ENCODE results near the gene YKT6. TPM values are rescaled to one million over a fixed set of nuclear protein-coding genes. Genes with fewer than 3 reads are reported as not detected.

The YKT6 gene
- total RNA-seq, 1 donor from 2014 or later: 82.4 TPM

DNA sequence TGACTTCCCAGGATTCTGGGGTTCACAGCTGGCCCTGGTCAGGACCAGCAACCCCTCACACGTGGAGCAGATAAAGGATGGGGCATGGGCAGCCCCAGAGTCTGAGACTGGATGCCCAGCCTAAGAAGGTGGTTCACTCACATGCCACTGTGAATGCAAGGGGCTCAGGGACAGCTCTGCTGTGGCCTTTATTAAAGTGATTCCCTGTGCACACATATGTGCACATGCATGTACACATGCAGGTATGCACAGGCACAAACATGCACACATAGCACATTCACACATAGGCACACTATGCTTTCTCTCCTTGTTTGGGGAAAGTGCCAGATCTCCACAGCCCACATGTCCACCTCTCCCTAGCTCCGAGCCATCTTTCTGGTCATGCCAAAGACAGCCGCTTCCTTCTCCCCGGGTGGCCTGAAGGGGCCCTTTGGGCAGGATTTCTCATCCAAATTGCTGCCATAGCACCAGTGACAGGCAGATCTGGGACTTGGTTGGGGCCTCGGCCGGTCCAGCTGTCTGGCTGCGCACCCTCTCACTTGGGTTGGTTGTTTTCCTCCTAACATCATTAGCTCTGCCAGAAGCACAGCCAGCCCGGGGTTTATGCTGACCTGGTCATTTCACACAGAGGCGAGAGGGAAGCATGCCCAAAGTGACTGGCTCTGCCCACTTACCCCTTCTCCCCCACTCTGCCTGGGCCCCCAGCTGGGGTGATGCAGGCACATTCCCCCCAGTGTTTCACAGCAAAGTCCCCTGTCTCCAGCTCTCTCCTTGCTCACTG is 13.0 kb upstream of the YKT6 start:
- peaks cover 5% of the 10 kb centered on the region for H3K27me3 Mint-ChIP-seq

DNA sequence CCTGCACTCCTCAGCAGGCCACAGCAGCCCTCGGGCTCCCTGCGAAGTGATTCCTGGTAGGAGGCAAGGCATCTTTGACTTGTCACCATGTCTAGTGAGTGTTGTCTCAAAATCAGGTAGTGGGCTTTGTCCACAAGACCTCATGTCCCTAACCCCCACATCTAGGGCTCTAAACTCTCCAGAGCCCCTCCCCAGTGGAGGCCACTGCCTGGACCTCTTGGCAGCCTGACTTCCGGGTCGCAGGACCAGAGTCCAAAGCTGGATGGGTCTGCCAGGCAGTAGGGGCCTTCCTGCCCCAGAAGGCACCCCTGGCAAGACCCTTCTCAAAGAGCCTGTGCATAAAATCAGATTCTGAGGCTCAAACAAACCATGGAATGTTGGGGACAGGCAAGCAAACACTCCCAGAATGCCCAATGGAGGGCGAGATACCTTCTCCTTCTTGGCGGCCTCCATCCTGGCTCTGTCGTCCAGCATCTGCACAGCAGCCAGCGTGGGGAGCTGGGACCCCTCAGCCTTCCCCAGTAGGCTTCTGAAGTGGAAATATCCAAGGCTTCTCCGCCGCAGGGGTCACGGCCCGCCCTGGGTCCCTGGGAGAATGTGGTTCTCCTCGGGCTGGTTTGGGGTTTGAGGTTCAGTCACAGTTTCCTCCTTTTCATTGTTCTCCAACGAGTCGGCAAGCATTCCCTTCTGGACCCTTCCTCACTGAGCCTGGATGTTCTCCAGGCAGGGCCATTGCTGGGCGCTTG is 12.1 kb upstream of the YKT6 start:
- Mint-ChIP-seq H3K36me3 (no peaks in the 10 kb centered on the region), H3K4me1 (ENCODE audit: unreplicated experiment) (peaks cover 6% of the 10 kb centered on the region), H3K27ac (peak overlapping the region; percentile 50), H3K9me3 (no peaks in the 10 kb centered on the region), H3K4me3 (peak overlapping the region; percentile 71), H3K27me3 (peaks cover 5% of the 10 kb centered on the region)
- DNase-seq (ENCODE audit: extremely low spot score, unreplicated experiment): no peak
- TF ChIP-seq CTCF (conservative IDR thresholded peaks at IDR 0.05): no peak

More for the DNA sequence above, 13.0 kb upstream of the YKT6 start:
- Mint-ChIP-seq H3K36me3 (no peaks in the 10 kb centered on the region), H3K27ac (peak overlapping the region; percentile 50), H3K9me3 (no peaks in the 10 kb centered on the region), H3K4me3 (peak overlapping the region; percentile 45), H3K4me1 (ENCODE audit: unreplicated experiment) (peaks cover 6% of the 10 kb centered on the region)
- no peak for DNase-seq (ENCODE audit: extremely low spot score, unreplicated experiment)
- TF ChIP-seq CTCF (conservative IDR thresholded peaks at IDR 0.05): no peak

DNA sequence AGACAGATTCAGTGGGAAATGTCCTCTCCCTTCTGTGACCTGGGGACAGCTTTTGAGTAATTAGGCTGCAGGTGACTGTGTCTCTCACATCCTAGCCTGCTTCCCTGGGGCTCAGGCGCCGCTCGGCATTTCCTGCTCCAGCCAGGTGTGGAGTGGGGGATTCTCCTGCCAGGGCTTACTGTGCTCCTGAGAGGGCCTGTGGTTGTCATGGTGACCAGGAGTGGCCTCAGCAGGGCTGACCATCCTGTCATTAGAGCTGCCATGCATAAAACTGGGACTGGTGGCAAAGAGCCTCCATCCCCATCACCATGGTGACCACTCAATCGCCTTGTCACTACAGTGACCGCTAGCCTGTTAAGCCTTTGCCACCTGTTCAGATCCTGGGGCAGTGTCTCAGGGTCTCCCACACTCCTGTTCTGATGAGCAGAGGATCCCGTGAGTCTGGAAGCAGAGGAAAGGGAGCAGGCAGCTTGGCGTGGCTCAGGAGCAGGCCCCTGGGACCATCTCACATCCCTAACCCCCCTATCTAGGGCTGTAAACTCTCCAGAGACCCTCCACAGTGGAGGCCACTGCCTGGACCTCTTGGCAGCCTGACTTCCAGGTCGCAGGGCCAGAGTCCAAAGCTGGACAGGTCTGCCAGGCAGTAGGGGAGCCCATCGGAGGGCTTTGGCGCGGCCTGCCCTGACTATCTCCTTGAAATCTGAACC is 11.3 kb upstream of the YKT6 start, which contains the start of gene GCK:
TSS of gene GCK (minus strand) at position 154 of the 707 bp plus-strand sequence. CDS start 486 bp downstream, outside the sequence.
- Mint-ChIP-seq H3K36me3 (no peaks in the 10 kb centered on the region), H3K27ac (peak within 1 kb of the TSS; percentile 50), H3K4me3 (peak within 1 kb of the TSS; percentile 71), H3K27me3 (peaks cover 5% of the 10 kb centered on the region), H3K4me1 (ENCODE audit: unreplicated experiment) (peaks cover 6% of the 10 kb centered on the region), H3K9me3 (no peaks in the 10 kb centered on the region)
- DNase-seq (ENCODE audit: extremely low spot score, unreplicated experiment): no peak
- TF ChIP-seq CTCF (conservative IDR thresholded peaks at IDR 0.05): no peak

- H3K4me3 Mint-ChIP-seq: no peak overlapping the region
- H3K27ac Mint-ChIP-seq: no peak overlapping the region
- H3K4me1 Mint-ChIP-seq (ENCODE audit: unreplicated experiment): no peaks in the 10 kb centered on the region
- peaks cover 5% of the 10 kb centered on the region for H3K27me3 Mint-ChIP-seq
- DNase-seq (ENCODE audit: extremely low spot score, unreplicated experiment): no peak
- no peaks in the 10 kb centered on the region for H3K36me3 Mint-ChIP-seq
- H3K9me3 Mint-ChIP-seq: no peaks in the 10 kb centered on the region
- TF ChIP-seq CTCF (conservative IDR thresholded peaks at IDR 0.05): no peak
Observed at GRCh38 chr7:44189993-44190872, 10.5 kb upstream of the YKT6 start.

GRCh38 chr7:44191171-44191570 is 9.6 kb upstream of the YKT6 start:
- no peak for TF ChIP-seq CTCF (conservative IDR thresholded peaks at IDR 0.05)

More at GRCh38 chr7:44191171-44191570, 9.6 kb upstream of the YKT6 start:
- Mint-ChIP-seq H3K9me3 (no peaks in the 10 kb centered on the region), H3K4me3 (no peak overlapping the region), H3K36me3 (no peaks in the 10 kb centered on the region), H3K27ac (no peak overlapping the region), H3K27me3 (peaks cover 5% of the 10 kb centered on the region), H3K4me1 (ENCODE audit: unreplicated experiment) (no peaks in the 10 kb centered on the region)
- no peak for DNase-seq (ENCODE audit: extremely low spot score, unreplicated experiment)
